ENCODE results near the gene PLCH1. TPM values are rescaled to one million over a fixed set of nuclear protein-coding genes. Genes with fewer than 3 reads are reported as not detected.

Gene PLCH1
- total RNA-seq, 4 donors from 2014 or later, result 0.68 to 1.2 (median 0.87) TPM

DNA sequence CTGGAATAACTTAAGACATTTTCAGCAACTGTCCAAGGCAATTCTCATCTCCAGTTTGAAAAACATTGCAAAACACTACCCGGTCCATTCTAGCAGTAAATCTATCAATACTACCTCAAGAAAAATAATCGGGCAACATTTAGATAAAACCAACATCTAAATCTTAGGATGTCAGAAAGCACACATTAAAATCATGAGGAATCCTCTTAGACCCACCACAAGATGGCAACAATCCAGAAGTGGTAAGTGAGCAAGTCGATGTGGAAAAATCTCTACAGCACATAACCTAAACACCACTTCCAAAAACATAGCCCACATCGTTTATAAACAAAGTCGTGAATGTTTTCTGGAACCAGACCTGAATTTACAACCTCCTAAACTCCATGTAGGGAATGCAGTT, 5.7 kb downstream of the PLCH1 start:
- peaks cover 11% of the 10 kb centered on the region for H3K27me3 ChIP-seq
- WGBS, result 25% methylated on average over 5 of the region's 5 CpGs
- TF ChIP-seq EP300 (IDR thresholded peaks at IDR 0.05), result no peak
- no peak for TF ChIP-seq POLR2AphosphoS5 (IDR thresholded peaks at IDR 0.05)
- TF ChIP-seq, protein P1, sequence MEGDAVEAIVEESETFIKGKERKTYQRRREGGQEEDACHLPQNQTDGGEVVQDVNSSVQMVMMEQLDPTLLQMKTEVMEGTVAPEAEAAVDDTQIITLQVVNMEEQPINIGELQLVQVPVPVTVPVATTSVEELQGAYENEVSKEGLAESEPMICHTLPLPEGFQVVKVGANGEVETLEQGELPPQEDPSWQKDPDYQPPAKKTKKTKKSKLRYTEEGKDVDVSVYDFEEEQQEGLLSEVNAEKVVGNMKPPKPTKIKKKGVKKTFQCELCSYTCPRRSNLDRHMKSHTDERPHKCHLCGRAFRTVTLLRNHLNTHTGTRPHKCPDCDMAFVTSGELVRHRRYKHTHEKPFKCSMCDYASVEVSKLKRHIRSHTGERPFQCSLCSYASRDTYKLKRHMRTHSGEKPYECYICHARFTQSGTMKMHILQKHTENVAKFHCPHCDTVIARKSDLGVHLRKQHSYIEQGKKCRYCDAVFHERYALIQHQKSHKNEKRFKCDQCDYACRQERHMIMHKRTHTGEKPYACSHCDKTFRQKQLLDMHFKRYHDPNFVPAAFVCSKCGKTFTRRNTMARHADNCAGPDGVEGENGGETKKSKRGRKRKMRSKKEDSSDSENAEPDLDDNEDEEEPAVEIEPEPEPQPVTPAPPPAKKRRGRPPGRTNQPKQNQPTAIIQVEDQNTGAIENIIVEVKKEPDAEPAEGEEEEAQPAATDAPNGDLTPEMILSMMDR (IDR thresholded peaks at IDR 0.05), result no peak
- TF ChIP-seq POLR2A (IDR thresholded peaks at IDR 0.05), result no peak
- DNase-seq (ENCODE audit: low spot score in 2 of 2), result no peak
- no peak overlapping the region for H3K4me3 ChIP-seq
- no peak overlapping the region for H3K27ac ChIP-seq
- no peaks in the 10 kb centered on the region for H3K9me3 ChIP-seq
- H3K36me3 ChIP-seq, result no peaks in the 10 kb centered on the region
- H3K4me1 ChIP-seq, result peaks cover 11% of the 10 kb centered on the region

- Histone ChIP-seq H3K4me3 (no peak overlapping the region), H3K27ac (no peak overlapping the region), H3K9me3 (no peaks in the 10 kb centered on the region), H3K27me3 (peaks cover 11% of the 10 kb centered on the region), H3K36me3 (no peaks in the 10 kb centered on the region), H3K4me1 (peaks cover 6% of the 10 kb centered on the region)
- no peak for TF ChIP-seq POLR2AphosphoS5 (IDR thresholded peaks at IDR 0.05)
- TF ChIP-seq POLR2A (IDR thresholded peaks at IDR 0.05), result no peak
- TF ChIP-seq, protein P1 (IDR thresholded peaks at IDR 0.05), result no peak
- no peak for TF ChIP-seq EP300 (IDR thresholded peaks at IDR 0.05)
- 88% methylated on average over 13 of the region's 13 CpGs for WGBS
- no peak for DNase-seq (ENCODE audit: low spot score in 2 of 2)
Measured at GRCh38 chr3:155738580-155739076, 6.2 kb downstream of the PLCH1 start.

DNA sequence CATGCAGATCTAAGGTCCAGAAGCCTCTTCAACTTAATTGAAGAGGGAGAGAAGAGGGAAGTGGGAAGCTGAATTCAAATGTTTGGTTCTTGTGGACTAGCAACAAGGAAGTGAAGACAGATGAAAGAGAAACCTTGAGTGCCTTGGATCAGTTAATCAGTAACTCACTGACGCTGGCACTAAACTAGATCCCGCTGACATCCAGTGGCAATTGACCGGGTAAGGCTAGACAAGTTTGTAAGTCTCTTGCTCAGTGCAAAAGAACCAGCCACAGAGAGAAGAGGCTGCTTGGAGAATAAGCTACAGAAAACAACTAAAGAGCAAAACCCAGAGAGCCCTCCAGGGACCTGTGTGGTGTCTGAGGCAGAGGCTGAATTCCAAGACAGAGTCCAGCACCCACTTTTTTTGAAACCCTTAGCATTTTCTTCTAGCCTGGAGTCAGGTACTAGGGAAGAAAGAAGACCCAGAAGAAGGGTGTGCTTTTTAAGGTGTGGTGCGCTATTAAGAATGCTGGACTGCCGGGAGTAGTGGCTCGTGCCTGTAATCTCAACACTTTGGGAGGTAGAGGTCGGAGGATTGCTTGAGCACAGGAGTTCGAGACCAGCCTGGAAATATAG, 6.9 kb downstream of the PLCH1 start:
- no peak for DNase-seq (ENCODE audit: low spot score in 2 of 2)
- no peaks in the 10 kb centered on the region for H3K36me3 ChIP-seq
- H3K27me3 ChIP-seq, result peaks cover 6% of the 10 kb centered on the region
- TF ChIP-seq EP300 (IDR thresholded peaks at IDR 0.05), result no peak
- TF ChIP-seq, protein P1 (IDR thresholded peaks at IDR 0.05), result no peak
- TF ChIP-seq POLR2AphosphoS5 (IDR thresholded peaks at IDR 0.05), result no peak
- TF ChIP-seq POLR2A (IDR thresholded peaks at IDR 0.05), result no peak
- no peak overlapping the region for H3K4me3 ChIP-seq
- no peaks in the 10 kb centered on the region for H3K9me3 ChIP-seq
- 68% methylated on average over 8 of the region's 8 CpGs for WGBS
- H3K27ac ChIP-seq, result no peak overlapping the region
- no peaks in the 10 kb centered on the region for H3K4me1 ChIP-seq

- WGBS, result 64% methylated on average over 4 of the region's 4 CpGs
- Histone ChIP-seq H3K27ac (no peak overlapping the region), H3K27me3 (no peaks in the 10 kb centered on the region), H3K36me3 (no peaks in the 10 kb centered on the region), H3K4me1 (no peaks in the 10 kb centered on the region), H3K4me3 (no peak overlapping the region), H3K9me3 (no peaks in the 10 kb centered on the region)
- TF ChIP-seq POLR2A (IDR thresholded peaks at IDR 0.05) (no peak), POLR2AphosphoS5 (IDR thresholded peaks at IDR 0.05) (no peak), EP300 (IDR thresholded peaks at IDR 0.05) (no peak)
- TF ChIP-seq, protein P1 (IDR thresholded peaks at IDR 0.05), result no peak
- DNase-seq (ENCODE audit: low spot score in 2 of 2), result no peak
Measured at GRCh38 chr3:155736381-155736780, 8.5 kb downstream of the PLCH1 start.

DNA sequence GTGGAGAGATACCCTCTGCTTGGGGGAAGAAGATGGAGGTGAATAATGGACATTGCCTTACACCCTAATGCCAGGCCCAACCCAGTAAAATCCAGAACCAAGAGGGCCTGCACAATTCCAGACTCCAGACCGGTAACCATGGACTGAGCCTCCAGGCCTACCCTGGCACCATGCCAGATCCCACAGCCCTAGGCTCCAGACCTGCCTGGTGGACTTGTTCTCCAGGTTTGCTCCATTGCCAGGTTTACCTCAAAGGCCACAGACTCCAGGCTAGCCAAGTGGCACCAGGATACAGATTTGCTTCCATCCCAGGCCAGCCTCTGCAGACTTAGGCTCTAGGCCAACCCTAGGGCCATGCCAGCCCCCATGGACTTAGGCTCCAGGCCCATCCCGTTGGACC, 14.0 kb downstream of the PLCH1 start:
- no peaks in the 10 kb centered on the region for H3K9me3 ChIP-seq
- peak in 1 of 2 donors; percentile 83 for DNase-seq (ENCODE audit: low spot score in 2 of 2)
- H3K4me3 ChIP-seq, result no peak overlapping the region
- H3K27ac ChIP-seq, result no peak overlapping the region
- no peaks in the 10 kb centered on the region for H3K36me3 ChIP-seq
- H3K27me3 ChIP-seq, result peaks cover 5% of the 10 kb centered on the region
- no peaks in the 10 kb centered on the region for H3K4me1 ChIP-seq
- WGBS, result 67% methylated on average over 1 of the region's 2 CpGs
- TF ChIP-seq EP300 (IDR thresholded peaks at IDR 0.05) (no peak), POLR2A (IDR thresholded peaks at IDR 0.05) (no peak), POLR2AphosphoS5 (IDR thresholded peaks at IDR 0.05) (no peak)
- TF ChIP-seq, protein P1 (IDR thresholded peaks at IDR 0.05), result no peak
